GM12892 (cell line): ENCODE measurements around the gene GOLT1A.

ENCODE experiments used
- POLR2A ChIP-seq: IDR thresholded peaks from 2 replicates; pipeline ENCODE4 v1.6.1; 2011; ENCODE audit warnings: low read depth, low read length, control low read depth
- POLR2AphosphoS5 ChIP-seq: IDR thresholded peaks from 2 replicates; pipeline ENCODE4 v1.6.1; 2011; ENCODE audit warnings: low read depth, low read length, control low read depth
- TAF1 ChIP-seq: IDR thresholded peaks from 2 replicates; pipeline ENCODE4 v1.6.1; 2011; ENCODE audit warnings: low read depth, mild to moderate bottlenecking, control low read depth, low read length, borderline replicate concordance

DNA sequence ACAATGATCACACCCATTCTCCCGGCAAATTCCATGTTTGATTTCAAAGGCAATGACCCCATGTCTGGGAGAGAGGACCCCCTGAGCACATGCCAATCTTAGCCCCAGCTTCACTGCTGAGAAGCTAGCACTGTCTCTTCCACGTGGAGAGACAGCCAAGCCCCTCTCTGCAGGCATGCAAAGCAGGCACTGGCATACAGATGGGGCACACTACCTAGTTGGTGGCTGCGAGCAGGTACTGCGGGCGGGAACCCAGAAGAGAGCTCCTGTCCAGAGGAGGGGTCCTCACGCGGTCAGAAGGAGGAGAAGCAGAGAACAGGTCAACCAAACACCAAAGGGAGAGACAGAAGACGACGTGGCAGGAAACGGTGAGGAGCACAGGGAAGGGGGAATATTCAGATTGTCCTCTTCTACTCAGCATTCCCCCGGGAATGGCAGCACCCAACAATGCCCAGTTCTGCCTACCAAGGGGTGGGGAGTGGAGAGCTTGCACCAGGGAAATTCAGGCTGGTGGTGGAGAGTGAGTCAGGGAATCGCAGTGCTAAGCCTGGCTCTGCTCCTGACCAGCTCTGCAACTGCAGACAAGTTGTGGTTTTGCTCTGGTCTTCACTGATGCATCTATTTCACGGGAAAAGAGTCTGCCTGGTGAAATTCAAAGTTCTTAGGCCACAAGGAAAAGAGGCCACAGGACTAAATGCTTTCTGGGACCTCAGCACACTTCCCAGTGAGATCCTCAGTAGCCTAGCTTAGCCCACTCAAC lies 48.1 kb upstream of the GOLT1A start:
- TF ChIP-seq POLR2AphosphoS5 (no peak), POLR2A (no peak), TAF1 (no peak)
